Tongue (tissue), 2 donors: ENCODE measurements around the gene SRGAP1. TPM values are rescaled to one million over a fixed set of nuclear protein-coding genes. Genes with fewer than 3 reads are reported as not detected.
"Not testable (repeated sequence)": the region's sequence is repeated elsewhere in the genome, so short reads cannot be mapped to it uniquely, and the experiment has no call there.

ENCODE experiments used
- DNase-seq: peaks from one replicate; pipeline ENCODE4 v3.0.0-alpha.2; 2015
- total RNA-seq: library from RNA; depleted of rRNA; stranded (reverse); fragments of >200 nt; gene quantifications from one replicate; pipeline ENCODE4 v1.2.3, GENCODE V29; 2014

Gene SRGAP1
- total RNA-seq, 1 donor from 2014 or later, result 6.1 TPM

DNA sequence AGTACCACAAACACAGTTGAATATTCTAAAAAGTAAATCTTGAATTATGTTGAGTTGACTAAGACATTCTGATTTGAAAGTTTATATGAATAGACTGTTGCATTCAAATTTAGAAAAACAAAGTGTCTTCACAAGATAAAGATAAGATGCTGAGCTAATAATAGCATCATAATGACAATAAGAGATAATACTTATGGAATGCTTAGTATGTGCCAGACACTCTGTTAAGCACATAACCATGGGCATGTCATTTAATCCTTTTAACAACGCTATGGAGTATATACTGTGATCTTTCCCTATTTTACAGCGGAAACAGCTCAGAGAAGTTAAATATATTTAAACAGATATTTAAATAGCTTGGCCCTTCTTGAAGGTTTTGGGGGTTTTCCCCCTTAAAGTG, 163.4 kb downstream of the SRGAP1 start:
- no peak for DNase-seq

DNA sequence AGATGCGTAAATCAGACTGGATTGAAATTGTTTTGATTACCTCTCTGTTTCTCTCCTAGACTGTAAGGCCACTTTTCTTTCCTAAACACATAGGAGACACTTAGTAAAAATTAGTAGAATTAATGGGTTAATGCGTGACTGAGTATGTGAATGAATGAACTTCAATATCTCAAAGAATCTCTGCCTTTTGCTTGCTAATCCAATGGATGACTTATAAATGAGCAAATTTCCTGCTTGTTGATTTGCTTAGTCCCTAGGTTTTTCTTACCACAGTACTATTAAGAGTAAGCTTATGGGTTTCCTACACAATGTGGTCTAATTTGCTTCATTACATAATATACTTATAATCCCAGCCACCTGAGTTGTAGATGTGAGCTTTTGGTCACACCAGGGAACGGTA, 164.1 kb downstream of the SRGAP1 start:
- no peak for DNase-seq

DNA sequence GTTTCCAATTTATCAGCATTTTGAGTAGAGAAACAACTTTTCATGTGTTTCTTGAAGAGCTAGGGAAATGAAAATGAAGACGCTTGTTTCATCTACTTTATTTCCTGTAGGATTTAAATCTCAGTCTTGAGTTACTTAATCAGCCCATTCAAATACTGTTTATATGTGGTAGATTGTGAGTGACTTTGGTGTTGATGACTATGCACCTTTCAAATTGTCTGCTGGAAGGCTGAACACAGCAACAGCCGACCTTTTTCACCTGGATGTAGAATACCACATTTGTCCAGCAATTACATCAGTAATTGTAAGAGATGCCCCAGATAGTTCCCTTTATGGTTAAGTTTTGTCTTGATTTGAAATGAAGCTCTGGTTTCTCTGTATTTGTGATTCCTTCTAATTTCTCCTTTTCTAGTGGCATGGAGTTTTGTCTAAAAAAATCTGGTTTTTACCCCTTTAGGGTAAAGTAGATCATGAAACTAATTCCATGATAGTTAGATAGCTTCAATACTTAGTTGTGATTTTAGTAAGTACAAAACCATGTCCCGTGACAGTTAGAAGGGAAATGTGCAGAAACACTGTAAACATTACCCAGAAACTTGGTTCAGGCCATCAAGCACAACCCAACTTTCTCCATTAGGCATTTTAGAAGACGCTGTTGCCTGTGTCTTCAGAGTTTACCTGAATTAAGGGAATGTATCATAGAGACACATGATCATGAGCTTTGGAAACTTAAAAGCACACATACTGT, 165.0 kb downstream of the SRGAP1 start:
- no peak for DNase-seq

DNA sequence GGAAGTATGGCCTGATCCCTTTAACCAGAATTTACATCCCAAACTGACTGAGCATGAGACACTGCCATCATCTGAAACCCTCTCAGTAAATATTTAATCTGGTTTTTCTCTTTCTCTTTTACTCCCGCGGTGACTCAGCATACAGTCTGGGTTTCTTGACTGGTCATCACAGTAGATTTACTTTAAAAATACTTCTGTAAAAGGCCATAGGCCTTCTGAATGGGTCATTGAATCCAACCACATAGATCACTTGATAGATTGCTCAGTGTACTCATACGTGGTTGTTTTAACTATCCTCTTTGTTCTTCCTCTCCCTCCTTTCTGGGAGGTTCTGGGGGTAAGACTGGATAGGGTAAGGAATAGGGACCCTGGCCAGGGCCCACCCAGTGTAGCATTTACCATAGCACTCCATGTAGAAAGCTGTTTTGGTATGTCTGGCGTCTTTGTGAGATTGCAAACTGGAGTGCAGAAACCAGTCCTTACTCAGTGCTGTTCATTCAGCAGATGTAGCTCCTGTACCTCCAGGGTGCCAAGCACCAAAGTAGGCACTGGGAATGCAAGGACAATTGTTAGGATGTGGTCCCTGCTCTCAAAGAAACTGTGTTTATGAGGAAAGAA, 165.7 kb downstream of the SRGAP1 start:
- no peak for DNase-seq

DNA sequence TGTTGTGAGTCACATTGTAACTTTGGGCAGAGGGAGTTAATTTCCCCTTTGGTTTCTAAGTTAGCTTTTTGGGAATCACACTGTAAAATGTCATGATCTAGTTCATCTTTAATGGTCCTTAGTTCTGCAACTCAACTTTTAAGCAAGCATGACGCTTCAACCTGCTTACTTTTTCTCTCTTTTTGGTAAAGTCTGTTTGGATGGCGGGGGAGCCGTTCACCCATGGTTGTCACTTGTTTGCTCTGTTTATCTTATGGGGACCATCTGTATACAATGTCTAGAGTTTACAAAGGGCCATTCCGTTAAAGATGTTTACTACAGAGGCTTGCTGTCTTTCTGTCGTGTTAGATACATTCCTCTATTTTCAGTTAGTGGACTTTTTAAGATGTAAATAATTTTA, 172.0 kb downstream of the SRGAP1 start:
- no peak for DNase-seq

DNA sequence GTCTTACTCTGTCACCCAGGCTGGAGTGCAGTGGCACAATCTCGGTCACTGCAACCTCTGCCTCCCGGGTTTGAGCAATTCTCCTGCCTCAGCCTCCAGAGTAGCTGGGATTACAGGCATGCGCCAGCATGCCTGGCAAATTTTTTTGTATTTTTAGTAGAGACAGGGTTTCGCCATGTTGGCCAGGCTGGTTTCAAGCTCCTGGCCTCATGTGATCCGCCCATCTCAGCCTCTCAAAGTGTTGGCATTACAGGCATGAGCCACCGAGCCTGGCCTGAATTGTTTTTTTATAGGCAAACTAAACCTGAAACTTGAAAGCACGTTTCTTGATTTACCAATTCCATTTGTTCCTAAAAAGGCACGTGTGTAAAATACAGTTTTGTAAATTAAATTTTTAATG, 173.6 kb downstream of the SRGAP1 start:
- DNase-seq, result not testable (repeated sequence)

DNA sequence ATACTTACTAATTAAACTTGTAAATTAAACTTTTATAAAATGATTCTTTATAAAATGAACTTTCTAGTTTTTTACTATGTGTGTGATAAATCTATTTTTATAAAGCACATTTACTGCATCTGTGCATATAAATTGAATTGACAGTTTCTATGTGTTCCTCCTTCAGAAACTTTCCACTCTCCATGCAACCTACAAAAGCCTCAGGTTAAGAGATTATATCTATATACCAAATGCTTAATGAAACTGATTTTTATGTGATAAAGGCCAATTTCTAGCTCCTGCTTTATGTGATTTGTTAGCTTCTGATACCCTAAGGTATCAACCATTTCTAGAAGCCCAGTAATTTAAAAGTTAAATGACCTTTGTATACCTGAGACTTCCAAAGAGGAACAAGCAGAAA, 174.0 kb downstream of the SRGAP1 start:
- DNase-seq, result no peak

DNA sequence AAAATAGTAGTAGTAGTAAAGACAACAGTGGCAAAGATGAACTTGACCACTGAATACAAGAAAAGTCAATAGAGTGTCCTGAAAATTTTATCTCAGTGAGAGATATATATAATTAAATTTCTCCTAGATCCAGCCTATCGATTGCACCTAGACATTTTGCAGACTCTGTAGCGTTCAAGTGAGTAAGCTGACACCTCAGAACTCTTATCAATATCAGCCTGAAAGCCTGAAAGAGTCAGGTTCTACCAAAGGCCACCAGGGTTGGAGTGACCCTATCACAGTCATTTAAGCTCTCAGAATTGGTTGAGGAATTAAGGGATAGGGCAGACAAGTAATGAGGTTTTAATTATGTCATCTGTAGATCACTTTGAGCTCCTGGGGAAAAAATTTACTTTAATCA, 174.6 kb downstream of the SRGAP1 start:
- DNase-seq, result no peak

DNA sequence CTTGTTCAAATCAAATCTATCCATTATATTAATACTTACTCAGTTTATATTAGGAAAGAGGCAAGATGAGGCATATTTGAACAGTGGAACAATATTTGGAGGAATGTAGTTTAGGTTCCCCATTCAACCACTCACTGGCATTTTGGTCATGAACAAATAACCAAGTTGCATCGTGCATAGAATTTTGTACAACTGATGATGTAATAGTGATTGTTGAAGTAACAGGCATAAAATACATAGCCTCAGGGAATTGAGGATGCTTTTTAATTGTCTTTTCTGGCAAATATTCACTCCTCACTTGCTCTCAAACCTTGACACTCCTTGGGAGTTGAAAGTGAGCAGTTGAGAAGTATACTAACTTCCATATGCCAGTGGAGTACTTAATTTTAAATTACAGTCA, 175.2 kb downstream of the SRGAP1 start:
- no peak for DNase-seq

DNA sequence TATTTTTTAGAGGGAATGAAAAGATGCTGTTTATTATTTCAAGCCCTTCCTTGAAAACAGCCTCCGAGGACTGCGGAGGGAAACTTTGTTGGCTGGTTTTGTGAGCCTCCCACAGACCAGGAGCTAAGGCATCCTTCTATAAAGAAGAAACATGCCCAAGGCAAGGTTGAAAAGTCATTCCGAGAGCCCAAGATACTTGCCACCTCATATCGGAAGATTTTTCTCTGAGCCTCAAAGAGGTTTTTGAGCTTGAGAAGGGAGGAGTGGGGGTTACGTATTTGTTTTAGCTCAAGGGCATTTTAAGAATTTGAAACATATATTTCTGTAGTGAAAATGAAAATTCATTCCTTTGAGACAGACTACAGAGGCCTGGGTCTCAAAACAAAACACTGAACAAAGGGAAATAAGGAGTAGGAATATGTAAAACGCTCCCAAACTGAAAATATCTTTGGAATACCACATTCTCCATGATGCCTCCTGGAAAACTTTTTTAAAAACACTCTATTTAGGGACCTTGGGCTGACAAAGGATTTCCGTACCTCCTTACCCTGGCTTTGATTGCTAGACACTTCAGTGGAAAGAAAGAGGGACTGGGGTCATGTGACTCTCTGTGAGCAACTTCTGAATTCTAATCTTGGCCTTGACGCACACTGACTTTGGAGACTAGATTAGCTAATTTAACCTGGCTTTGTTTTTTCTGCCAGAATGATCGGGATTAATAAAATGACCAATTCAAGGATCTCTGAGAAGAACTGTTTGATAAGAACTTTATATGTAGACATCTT, 180.9 kb downstream of the SRGAP1 start:
- no peak for DNase-seq

DNA sequence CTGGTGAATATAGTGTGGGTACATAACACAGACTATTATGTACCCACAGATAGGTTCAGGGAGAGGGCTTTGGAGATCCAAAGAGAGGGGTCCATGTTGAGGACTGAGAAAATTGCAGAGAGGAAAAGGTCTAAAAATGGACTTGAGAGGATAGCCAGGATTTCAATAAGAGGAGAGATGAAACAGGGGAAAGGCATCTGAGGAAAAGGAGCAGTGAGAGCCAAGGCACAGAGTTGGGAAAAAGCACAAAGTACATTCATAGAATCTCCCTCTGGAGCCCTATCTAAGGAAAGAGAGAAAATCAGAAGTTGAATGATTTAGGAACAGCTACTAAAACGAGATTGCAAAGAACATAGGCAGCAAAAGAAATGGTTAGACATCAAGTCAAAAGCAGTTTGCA, 182.8 kb downstream of the SRGAP1 start:
- no peak for DNase-seq

DNA sequence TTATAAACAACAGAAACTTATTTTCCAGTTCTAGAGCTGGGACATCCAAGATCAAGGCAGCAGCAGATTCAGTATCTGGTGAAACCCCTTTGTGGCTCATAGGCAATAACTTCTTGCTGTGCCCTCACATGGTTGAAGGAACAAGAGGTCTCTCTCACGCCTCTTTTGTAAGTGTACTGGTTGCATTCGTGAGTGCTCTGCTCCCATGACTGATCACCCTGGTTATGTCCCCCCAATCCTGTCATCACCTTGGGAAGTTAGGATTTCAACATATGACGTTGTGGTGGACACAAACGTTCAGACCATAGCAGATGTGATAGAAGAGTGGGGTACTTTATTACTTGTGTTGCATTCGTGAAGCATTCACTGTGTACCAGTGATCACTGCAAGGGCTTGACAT, 184.0 kb downstream of the SRGAP1 start:
- no peak for DNase-seq

DNA sequence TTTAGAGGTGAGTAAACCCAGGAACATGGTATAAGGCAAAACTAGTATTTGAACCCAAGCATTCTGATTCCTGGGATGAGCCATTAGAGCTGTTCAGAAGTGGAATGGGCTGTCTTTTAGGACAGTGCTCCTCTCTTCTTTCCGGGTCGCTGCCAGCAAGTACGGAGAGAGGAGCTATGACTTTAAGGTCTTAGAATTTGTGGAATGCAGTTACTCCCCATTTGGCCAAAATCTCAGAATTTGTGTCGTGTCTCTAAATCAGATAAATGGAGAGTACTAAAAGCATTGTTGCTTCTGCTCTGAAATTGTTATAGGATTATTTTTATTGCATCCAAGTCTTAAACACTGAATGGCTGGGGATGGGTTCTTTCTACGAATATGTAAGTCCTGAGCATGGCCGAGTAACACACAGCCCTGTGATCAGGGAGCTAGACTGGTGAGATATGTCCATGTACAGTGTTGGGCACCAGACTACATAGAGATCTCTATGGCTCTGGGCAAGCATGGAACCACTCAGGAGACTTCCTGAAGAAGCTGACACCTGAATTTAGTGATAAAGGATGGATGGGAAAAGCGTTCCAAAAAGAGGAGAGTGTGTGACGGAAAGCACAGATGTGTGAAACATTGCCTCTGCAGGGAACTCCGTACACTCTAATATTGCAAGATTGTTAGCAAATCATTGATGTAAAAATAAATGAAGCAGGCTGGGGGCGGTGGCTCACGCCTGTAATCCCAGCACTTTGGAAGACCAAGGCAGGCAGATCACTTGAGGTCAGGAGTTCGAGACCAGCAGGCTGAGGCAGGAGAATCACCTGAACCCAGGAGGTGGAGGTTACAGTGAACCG, 184.7 kb downstream of the SRGAP1 start:
- DNase-seq, result no peak

DNA sequence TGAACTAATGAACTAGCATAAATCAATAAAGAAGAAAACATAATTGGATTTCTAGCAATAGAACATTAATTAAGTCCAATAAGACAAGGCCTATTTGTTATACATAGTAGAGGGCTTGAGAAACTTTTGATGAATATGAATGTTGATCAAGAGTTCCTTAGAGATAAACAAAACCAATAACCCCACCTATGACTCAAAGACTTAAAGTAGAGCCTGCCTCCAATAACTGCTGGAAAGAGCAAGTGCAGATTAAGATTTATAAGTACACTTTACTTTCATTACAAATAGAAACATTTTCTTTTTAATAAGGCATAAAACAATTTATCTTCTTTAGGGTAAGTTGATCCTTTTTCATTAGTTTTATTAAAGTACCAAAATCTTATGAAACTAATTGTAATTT, 185.7 kb downstream of the SRGAP1 start:
- no peak for DNase-seq

DNA sequence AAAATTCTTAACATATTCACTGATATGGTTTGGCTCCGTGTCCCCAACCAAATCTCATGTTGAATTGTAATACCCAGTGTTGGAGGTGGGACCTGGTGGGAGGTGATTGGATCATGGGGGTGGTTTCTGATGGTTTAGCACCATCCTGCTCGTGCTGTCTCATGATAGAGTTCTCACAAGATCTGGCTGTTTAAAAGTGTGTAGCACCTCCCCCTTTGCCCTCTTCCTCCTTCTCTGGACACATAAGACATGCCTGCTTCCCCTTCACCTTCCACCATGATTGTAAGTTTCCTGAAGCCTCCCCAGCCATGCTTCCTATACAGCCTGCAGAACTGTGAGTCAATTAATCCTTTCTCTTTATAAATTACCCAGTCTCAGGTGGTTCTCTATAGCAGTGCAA, 189.6 kb downstream of the SRGAP1 start:
- not testable (repeated sequence) for DNase-seq

DNA sequence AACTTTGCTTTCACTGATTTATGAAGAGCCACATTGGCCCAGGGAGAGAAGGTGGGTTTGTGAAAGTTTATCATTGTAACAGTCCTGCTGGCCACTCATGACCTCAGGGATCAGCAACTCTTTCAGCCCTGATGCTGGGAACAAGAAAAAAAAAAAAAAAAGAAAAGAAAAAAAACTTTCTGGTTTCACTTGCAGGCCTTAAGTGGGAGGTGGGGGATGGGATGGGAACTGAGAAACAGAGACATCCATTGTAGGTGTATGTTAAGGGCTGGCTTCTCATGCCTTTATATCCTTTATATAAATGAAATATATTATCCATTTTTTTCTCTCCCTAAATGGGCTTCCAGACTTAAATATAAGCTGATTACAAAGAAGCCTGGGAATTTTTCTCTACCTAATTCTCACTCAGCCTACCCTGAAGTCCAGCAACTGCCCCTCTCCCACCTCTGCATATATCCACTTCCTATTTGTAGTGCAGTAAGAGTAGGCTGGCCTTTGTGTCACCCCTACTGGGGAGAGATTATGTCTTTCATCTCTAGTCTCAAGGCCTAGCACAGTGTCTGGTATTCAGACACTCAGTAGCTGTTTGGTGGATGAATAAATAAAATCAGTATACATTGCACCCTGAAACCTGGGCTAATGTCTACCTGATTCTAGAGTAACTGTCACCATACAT, 190.5 kb downstream of the SRGAP1 start:
- no peak for DNase-seq

DNA sequence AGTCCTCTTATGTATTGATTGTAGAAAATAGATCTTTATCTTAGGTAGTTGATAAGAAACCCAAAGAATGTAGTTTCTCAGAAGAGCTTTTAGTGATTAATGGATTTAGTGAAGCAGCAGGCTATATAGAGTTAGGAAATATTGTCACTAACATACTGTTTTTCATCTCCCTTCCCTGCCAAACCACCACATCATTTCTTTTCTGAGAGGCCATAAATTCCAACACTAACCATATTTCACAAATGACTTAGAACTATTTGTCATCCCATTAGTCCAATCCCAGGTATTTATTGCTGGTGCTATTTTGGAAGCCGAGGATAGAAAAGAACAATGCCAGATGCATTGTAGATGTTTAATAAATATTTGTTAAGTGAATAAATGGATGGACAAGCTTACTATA, 191.9 kb downstream of the SRGAP1 start:
- DNase-seq, result no peak

DNA sequence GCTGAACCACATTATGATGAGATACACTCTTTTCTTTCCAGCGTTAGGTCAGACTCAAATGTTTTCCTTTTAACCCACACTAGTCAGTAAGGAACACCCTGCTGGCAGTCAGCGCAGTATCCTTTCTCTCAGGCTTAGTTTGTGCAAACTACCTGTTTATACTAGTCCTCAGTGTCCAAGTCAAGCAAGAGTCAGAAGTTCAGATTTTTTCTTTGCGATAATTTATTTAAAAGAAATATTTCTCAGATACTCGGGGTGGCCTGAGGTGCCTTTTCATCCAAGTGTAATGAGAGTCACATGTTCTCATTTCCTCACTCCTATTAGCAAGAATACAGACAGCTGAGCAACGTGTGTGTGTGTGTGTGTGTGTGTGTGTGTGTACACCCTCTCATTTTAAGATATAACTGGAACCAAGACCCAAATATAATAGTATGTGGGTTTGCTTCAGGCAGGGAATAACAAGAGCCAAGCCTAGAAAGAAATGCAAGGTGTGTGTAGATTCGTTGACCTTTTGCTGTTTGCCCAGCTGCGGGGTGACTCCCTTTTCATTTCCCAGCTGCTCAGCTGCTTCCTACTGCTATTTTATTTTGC, 194.9 kb downstream of the SRGAP1 start:
- peak; percentile 41 for DNase-seq

DNA sequence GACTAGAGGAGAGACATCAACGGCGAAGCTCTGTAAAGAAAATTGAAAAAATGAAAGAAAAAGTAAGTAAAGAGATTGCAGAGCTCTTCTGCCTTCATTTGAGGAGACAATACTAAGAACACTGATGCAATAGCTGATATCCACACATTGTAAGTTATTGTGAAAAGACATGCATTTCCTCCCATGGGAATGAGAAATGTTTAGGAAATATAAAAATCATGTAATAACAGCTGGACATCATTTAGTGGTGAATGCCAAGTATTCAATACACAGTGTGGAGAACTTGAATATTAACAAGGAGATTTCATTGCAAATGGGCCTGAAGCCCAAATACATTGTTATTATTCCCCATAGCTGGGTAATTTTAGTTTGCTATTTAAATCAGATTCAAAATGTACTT, 198.4 kb downstream of the SRGAP1 start:
- peak; percentile 76 for DNase-seq

DNA sequence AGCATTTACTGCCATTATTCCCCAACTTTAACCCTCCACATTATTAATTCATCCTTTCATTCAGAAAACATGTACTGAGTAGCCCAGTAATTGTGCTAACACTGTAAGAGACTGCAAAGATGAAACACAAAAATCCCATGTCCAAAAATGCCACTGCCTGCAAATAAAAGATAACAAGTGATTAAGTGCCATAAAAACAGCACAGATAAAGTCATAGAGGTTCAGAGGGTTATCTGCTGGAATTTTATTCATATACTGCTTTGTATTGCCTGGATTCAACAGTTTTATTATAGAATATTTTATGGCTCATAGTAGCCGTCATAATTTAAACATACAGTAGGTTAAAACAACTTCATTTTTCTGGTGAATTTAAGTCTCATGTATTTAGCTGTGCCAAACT, 199.7 kb downstream of the SRGAP1 start:
- no peak for DNase-seq

DNA sequence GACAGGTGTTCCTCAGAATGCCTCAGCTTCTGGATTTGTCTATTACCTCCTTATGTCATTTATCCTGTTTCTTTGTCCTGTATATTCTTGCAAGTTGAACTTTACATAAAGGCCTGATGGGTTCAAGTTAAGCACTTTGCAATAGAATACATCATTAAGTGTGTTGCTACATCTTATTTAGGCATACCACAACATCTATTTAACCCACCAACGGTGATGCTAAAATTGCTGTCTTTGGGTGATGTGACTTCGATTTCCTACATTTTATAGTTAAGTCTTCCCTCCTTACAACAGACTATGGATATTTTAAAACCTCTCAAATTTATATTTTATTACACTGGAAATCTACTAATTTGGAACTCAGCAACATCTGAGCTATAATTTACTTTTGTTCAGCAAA, 206.6 kb downstream of the SRGAP1 start:
- no peak for DNase-seq

DNA sequence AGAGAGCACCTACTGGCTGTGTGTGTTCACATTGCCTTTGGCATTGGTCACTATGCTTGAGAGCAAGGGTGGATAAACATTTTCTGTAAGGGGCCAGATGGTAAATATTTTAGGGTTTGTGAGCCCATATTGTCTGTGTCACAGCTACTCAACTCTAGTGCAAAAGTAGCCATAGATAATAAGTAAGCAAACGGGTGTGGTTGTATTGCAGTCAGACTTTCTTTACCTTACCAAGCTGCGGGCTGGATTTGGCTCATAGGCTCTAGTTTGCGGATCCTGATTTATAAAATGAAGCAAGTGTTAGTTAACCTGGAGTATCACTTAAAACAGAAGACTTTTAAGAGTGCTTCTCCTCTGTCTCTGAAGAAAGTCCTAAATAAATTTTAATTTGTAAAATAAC, 208.6 kb downstream of the SRGAP1 start:
- DNase-seq, result no peak
